K562 (cell line): ENCODE data around the gene PON3. TPM values are rescaled to one million over a fixed set of nuclear protein-coding genes. Genes with fewer than 3 reads are reported as not detected.

ENCODE experiments used
- ATAC-seq: fragments of 200-7000 bp; cut with Tn5 transposase; 3 replicates; pipeline ENCODE4 v1.9.1; 2020; ENCODE audit warnings: moderate library complexity
- BruUV-seq: library from RNA; stranded (reverse); fragments of 400-500 nt; replicated peaks from 2 replicates; lab custom pipeline; 2021; lab: Mats Ljungman, UMichigan
- CTCF ChIA-PET: fragments of 300-600 bp; formaldehyde crosslinking; extraction: SDS; loops from one replicate; lab custom pipeline; 2021; ENCODE audit warnings: low intra/inter-chr PET ratio; lab: Yijun Ruan, JAX
- POLR2A ChIA-PET: fragments of 300-600, 350-650 bp; sonication (Branson Sonifier 250); formaldehyde crosslinking; extraction: SDS; loops from one replicate; lab custom pipeline; 2021; ENCODE audit warnings: antibody characterized with exemption, inconsistent platforms; lab: Yijun Ruan, JAX
- DNase-seq, 4 experiments: peaks; one replicate each; pipeline versions ENCODE4 v3.0.0 to v3.0.0-alpha.2; 2011 to 2018; ENCODE audit warnings: low spot score in 3 of 4, mixed read lengths in 3 of 4; ENCODE audit errors: extremely low read depth in 1 of 4
- FAIRE-seq: peaks from 2 replicates; lab custom pipeline; 2011; peaks lifted over from hg19 to GRCh38; lab: Jason Lieb, UNC
- H2AFZ ChIP-seq: 2 replicates; pipeline ENCODE4 v1.6.0; 2011; ENCODE audit warnings: low read depth, low read length, control low read depth, inconsistent platforms
- H3K27ac ChIP-seq: fragments of 200-600 bp; 3 replicates; pipeline ENCODE4 v1.8.0; 2011; ENCODE audit warnings: low read depth, mild to moderate bottlenecking, control low read depth, inconsistent platforms, low read length, moderate library complexity, mixed read lengths; ENCODE audit errors: extremely low read depth
- H3K27me3 ChIP-seq, 2 experiments: fragments of 300-600 bp in 1 of 2; 2 replicates in 1 of 2; 3 replicates in 1 of 2; pipeline versions ENCODE4 v1.6.0 to v1.8.0; 2011; ENCODE audit warnings: inconsistent platforms in 2 of 2, low read length in 2 of 2, mild to moderate bottlenecking in 1 of 2, mixed read lengths in 1 of 2, moderate library complexity in 1 of 2; ENCODE audit not compliant: control insufficient read depth in 2 of 2, insufficient read depth in 2 of 2
- H3K36me3 ChIP-seq: fragments of 300-600 bp; 3 replicates; pipeline ENCODE4 v1.8.0; 2011; ENCODE audit warnings: mild to moderate bottlenecking, low read length, inconsistent platforms; ENCODE audit not compliant: control insufficient read depth, insufficient read depth
- H3K4me1 ChIP-seq, 2 experiments: fragments of 200-600 bp in 1 of 2; replicated peaks in 1 of 2; 2 replicates in 1 of 2; 3 replicates in 1 of 2; pipeline versions ENCODE4 v1.5.1 to v1.8.0; 2011; ENCODE audit warnings: inconsistent platforms in 2 of 2, low read length in 2 of 2, mild to moderate bottlenecking in 1 of 2, mixed read lengths in 1 of 2, moderate library complexity in 1 of 2; ENCODE audit not compliant: control insufficient read depth in 2 of 2, insufficient read depth in 2 of 2
- H3K4me2 ChIP-seq: 2 replicates; pipeline ENCODE4 v1.6.1; 2011; ENCODE audit warnings: low read length, control low read depth, inconsistent platforms, mixed read lengths; ENCODE audit not compliant: insufficient read depth
- H3K4me3 ChIP-seq: fragments of 200-600 bp; sonication (generic), shearing (Covaris generic); 2 replicates; pipeline ENCODE4 v1.5.1; 2016; ENCODE audit warnings: control low read depth, inconsistent platforms
- H3K79me2 ChIP-seq: fragments of 200-600 bp; 3 replicates; pipeline ENCODE4 v1.8.0; 2011; ENCODE audit warnings: low read length, inconsistent platforms; ENCODE audit not compliant: control insufficient read depth, insufficient read depth
- H3K9ac ChIP-seq, 2 experiments: 2 replicates each; pipeline versions ENCODE4 v1.6.0 to v1.6.1; 2011; ENCODE audit warnings: low read depth in 2 of 2, low read length in 2 of 2, control low read depth in 1 of 2, inconsistent platforms in 1 of 2, mild to moderate bottlenecking in 1 of 2, mixed read lengths in 1 of 2; ENCODE audit not compliant: insufficient read depth in 1 of 2
- H3K9me1 ChIP-seq: one replicate; pipeline ENCODE4 v1.6.0; 2011; ENCODE audit warnings: inconsistent platforms, mild to moderate bottlenecking, low read length, moderate library complexity; ENCODE audit not compliant: control insufficient read depth, insufficient read depth
- H3K9me3 ChIP-seq: replicated peaks from 2 replicates; pipeline ENCODE4 v1.5.1; 2011; ENCODE audit warnings: low read depth, low read length, inconsistent platforms; ENCODE audit not compliant: control insufficient read depth, insufficient read depth
- H4K20me1 ChIP-seq: replicated peaks from 2 replicates; pipeline ENCODE4 v1.6.1; 2011; ENCODE audit warnings: low read length, inconsistent platforms, mixed read lengths; ENCODE audit not compliant: control insufficient read depth, insufficient read depth
- GABPB1 ChIP-seq: sonication (generic); formaldehyde crosslinking; IDR thresholded peaks from 2 replicates; pipeline ENCODE4 v1.8.0; 2022; ENCODE audit warnings: mild to moderate bottlenecking, missing genetic modification reagents
- LEF1 ChIP-seq: fragments of 450-650 bp; IDR thresholded peaks from 2 replicates; pipeline ENCODE4 v1.6.1; 2016; ENCODE audit warnings: mild to moderate bottlenecking
- MEF2A ChIP-seq: IDR thresholded peaks from 2 replicates; pipeline ENCODE4 v1.6.1; 2011; ENCODE audit warnings: low read depth, mild to moderate bottlenecking, low read length, moderate library complexity; ENCODE audit not compliant: control insufficient read depth
- POLR3G ChIP-seq: IDR thresholded peaks from 2 replicates; pipeline ENCODE4 v1.6.1; 2011; ENCODE audit not compliant: insufficient read length, insufficient replicate concordance; ENCODE audit errors: extremely low read depth
- RNF2 ChIP-seq: sonication (generic); IDR thresholded peaks from 2 replicates; pipeline ENCODE4 v1.6.1; 2016
- TAF15 ChIP-seq: fragments of 200-400 bp; formaldehyde crosslinking; IDR thresholded peaks from 2 replicates; pipeline ENCODE4 v1.6.1; 2017; ENCODE audit warnings: mild to moderate bottlenecking, low read depth, low read length, moderate library complexity
- ZBTB17 ChIP-seq: fragments of 450-650 bp; formaldehyde crosslinking; IDR thresholded peaks from 2 replicates; pipeline ENCODE4 v1.4.0; 2020; ENCODE audit warnings: mild to moderate bottlenecking
- ZNF140 ChIP-seq: fragments of 250-450 bp; sonication (Bioruptor Pico); IDR thresholded peaks from 2 replicates; pipeline ENCODE4 v1.8.0; 2021; ENCODE audit warnings: moderate library complexity, mild to moderate bottlenecking, inconsistent platforms
- ZNF143 ChIP-seq: sonication (generic); formaldehyde crosslinking; IDR thresholded peaks from 2 replicates; pipeline ENCODE4 v1.9.0; 2022; ENCODE audit warnings: mild to moderate bottlenecking, missing genetic modification reagents
- ZNF395 ChIP-seq: fragments of 200-800 bp; sonication (Bioruptor generic); IDR thresholded peaks from 2 replicates; pipeline ENCODE4 v1.6.1; 2017; ENCODE audit warnings: missing genetic modification characterization, missing compliant biosample characterization
- ZNF696 ChIP-seq: fragments of 250-450 bp; sonication (Bioruptor Pico); conservative IDR thresholded peaks from 2 replicates; pipeline ENCODE4 v1.4.0; 2020; ENCODE audit warnings: mild to moderate bottlenecking, moderate library complexity
- WGBS: fragments of 100-300 bp; shearing (Covaris generic); methylation state at CpG from one replicate; pipeline ENCODE4 v1.1.6; 2016; ENCODE audit warnings: low coverage, mixed read lengths; ENCODE audit not compliant: insufficient coverage; ENCODE audit errors: missing lambda C conversion rate; 5-methylcytosine and 5-hydroxymethylcytosine counted together
- in situ Hi-C: fragments of 300-500 bp; cut with MboI; formaldehyde crosslinking; loops from 4 replicates; pipeline ENCODE4 v1.15.0; 2018; ENCODE audit warnings: inconsistent platforms, mixed read lengths
- intact Hi-C: fragments of 100-400 bp; cut with micrococcal nuclease; formaldehyde crosslinking; loops from 2 replicates; pipeline ENCODE4 v1.14.2; 2022
- polyA plus RNA-seq, 8 experiments: library from polyadenylated mRNA; depleted of rRNA in 4 of 8; stranded (reverse) in 5 of 8; unstranded in 3 of 8; fragments of >200 nt; fragmentation: Nextera tagmentation in 2 of 8; fragmentation: Illumina TruSeq in 1 of 8; extraction: Ambion mirVana in 2 of 8; extraction: Trizol in 1 of 8; gene quantifications; 2 replicates each; pipeline versions ENCODE4 v1.2.1 to v1.2.3, GENCODE V29; 2011 to 2014; ENCODE audit warnings: inconsistent platforms in 1 of 8, missing spikeins in 1 of 8
- total RNA-seq, 7 experiments: library from RNA; depleted of rRNA in 6 of 7; stranded (reverse); fragments of >200 nt in 6 of 7; fragmentation: Illumina TruSeq in 2 of 7; extraction: Trizol in 2 of 7; gene quantifications; 2 replicates each; pipeline versions ENCODE4 v1.2.1 to v1.2.3, GENCODE V29; 2011 to 2021; ENCODE audit warnings: low replicate concordance in 1 of 7

Gene PON3
- total and polyA plus RNA-seq, 9 of the 15 experiments (the other 6 are each of a cell fraction or from before 2014, with no cell fraction given): 0.15 to 0.38 (median 0.18) TPM; not detected in 6

GRCh38 chr7:95375591-95376257 is 20.5 kb downstream of the PON3 start:
- Histone ChIP-seq H3K27ac (no peak overlapping the region), H3K79me2 (no peaks in the 10 kb centered on the region), H3K27me3 (no peaks in the 10 kb centered on the region), H3K4me1 (no peaks in the 10 kb centered on the region), H3K4me3 (no peak overlapping the region), H2AFZ (peak overlapping the region; percentile 96), H4K20me1 (no peaks in the 10 kb centered on the region), H3K4me2 (no peak overlapping the region), H3K36me3 (no peaks in the 10 kb centered on the region), H3K9me1 (no peaks in the 10 kb centered on the region), H3K9me3 (no peaks in the 10 kb centered on the region), H3K9ac (no peak overlapping the region)
- POLR2A ChIA-PET: no interaction called here
- CTCF ChIA-PET: no interaction called here
- WGBS: 0% methylated on average over 2 of the region's 2 CpGs
- intact Hi-C loops (no loop called here), in situ Hi-C loops (no loop called here)
- BruUV-seq: no TSS peak
- no peak for TF ChIP-seq ZNF140 (CRISPR knock-in tag)
- TF ChIP-seq ZNF143: no peak
- TF ChIP-seq LEF1: no peak
- no peak for TF ChIP-seq RNF2
- TF ChIP-seq GABPB1 (CRISPR knock-in tag): no peak
- TF ChIP-seq POLR3G: no peak
- TF ChIP-seq ZBTB17 (CRISPR knock-in tag): no peak
- no peak for TF ChIP-seq ZNF696 (CRISPR knock-in tag)
- TF ChIP-seq ZNF395 (CRISPR knock-in tag): no peak
- no peak for TF ChIP-seq MEF2A
- TF ChIP-seq TAF15: no peak
- DNase-seq: no peak
- FAIRE-seq: no peak
- ATAC-seq: no peak
